ENCODE data around the gene ATL2.

Gene ATL2

GRCh38 chr2:38301969-38302702 lies 74.9 kb downstream of the ATL2 start:
- Histone ChIP-seq H3K79me2 (ENCODE audit: insufficient read depth, low read length) (peaks cover 41% of the 10 kb centered on the region), H2AFZ (ENCODE audit: low read length) (no peak overlapping the region), H3K4me2 (ENCODE audit: low read depth, low read length, poor library complexity, severe bottlenecking) (no peak overlapping the region)

GRCh38 chr2:38301340-38301968 lies 75.6 kb downstream of the ATL2 start:
- Histone ChIP-seq H3K9me2 (replicated peaks; ENCODE audit: low read depth, low read length) (no peaks in the 10 kb centered on the region), H4K20me1 (ENCODE audit: insufficient read depth, low read length, poor library complexity, severe bottlenecking) (peaks cover 12% of the 10 kb centered on the region), H3K9ac (ENCODE audit: low read depth, low read length, poor library complexity, severe bottlenecking) (no peak overlapping the region), H3K27me3 (ENCODE audit: insufficient read depth, low read length, poor library complexity, severe bottlenecking) (no peaks in the 10 kb centered on the region), H3K4me2 (ENCODE audit: low read depth, low read length, poor library complexity, severe bottlenecking) (no peak overlapping the region), H2AFZ (ENCODE audit: low read length) (no peak overlapping the region), H3K4me1 (ENCODE audit: insufficient read depth, low read length, poor library complexity, severe bottlenecking) (peaks cover 8% of the 10 kb centered on the region), H3K36me3 (ENCODE audit: insufficient read depth, low read length) (peaks cover 82% of the 10 kb centered on the region), H3K4me3 (ENCODE audit: low read length, poor library complexity, severe bottlenecking) (no peak overlapping the region), H3F3A (ENCODE audit: low read depth) (no peaks in the 10 kb centered on the region), H3K79me2 (ENCODE audit: insufficient read depth, low read length) (peaks cover 41% of the 10 kb centered on the region), H3K9me3 (ENCODE audit: insufficient read depth, low read depth, low read length) (no peaks in the 10 kb centered on the region)
- TF ChIP-seq CTCF (conservative IDR thresholded peaks at IDR 0.05; ENCODE audit: low read length) (no peak), EZH2phosphoT487 (IDR thresholded peaks at IDR 0.05; ENCODE audit: borderline replicate concordance) (no peak)

More at GRCh38 chr2:38301969-38302702, 74.9 kb downstream of the ATL2 start:
- TF ChIP-seq EZH2phosphoT487 (IDR thresholded peaks at IDR 0.05; ENCODE audit: borderline replicate concordance): no peak
- TF ChIP-seq CTCF (conservative IDR thresholded peaks at IDR 0.05; ENCODE audit: low read length): no peak
- H3K9me3 ChIP-seq (ENCODE audit: insufficient read depth, low read depth, low read length): no peaks in the 10 kb centered on the region
- no peaks in the 10 kb centered on the region for H3K27me3 ChIP-seq (ENCODE audit: insufficient read depth, low read length, poor library complexity, severe bottlenecking)
- H3K4me1 ChIP-seq (ENCODE audit: insufficient read depth, low read length, poor library complexity, severe bottlenecking): peaks cover 8% of the 10 kb centered on the region
- no peak overlapping the region for H3K9ac ChIP-seq (ENCODE audit: low read depth, low read length, poor library complexity, severe bottlenecking)
- H3F3A ChIP-seq (ENCODE audit: low read depth): no peaks in the 10 kb centered on the region
- peaks cover 12% of the 10 kb centered on the region for H4K20me1 ChIP-seq (ENCODE audit: insufficient read depth, low read length, poor library complexity, severe bottlenecking)
- H3K4me3 ChIP-seq (ENCODE audit: low read length, poor library complexity, severe bottlenecking): no peak overlapping the region
- peaks cover 81% of the 10 kb centered on the region for H3K36me3 ChIP-seq (ENCODE audit: insufficient read depth, low read length)
- H3K9me2 ChIP-seq (replicated peaks; ENCODE audit: low read depth, low read length): no peaks in the 10 kb centered on the region

- Histone ChIP-seq H3K4me2 (ENCODE audit: low read depth, low read length, poor library complexity, severe bottlenecking) (no peak overlapping the region), H4K20me1 (ENCODE audit: insufficient read depth, low read length, poor library complexity, severe bottlenecking) (no peaks in the 10 kb centered on the region), H2AFZ (ENCODE audit: low read length) (no peak overlapping the region), H3F3A (ENCODE audit: low read depth) (no peaks in the 10 kb centered on the region), H3K79me2 (ENCODE audit: insufficient read depth, low read length) (peaks cover 21% of the 10 kb centered on the region), H3K4me3 (ENCODE audit: low read length, poor library complexity, severe bottlenecking) (no peak overlapping the region), H3K4me1 (ENCODE audit: insufficient read depth, low read length, poor library complexity, severe bottlenecking) (peaks cover 8% of the 10 kb centered on the region), H3K9me3 (ENCODE audit: insufficient read depth, low read depth, low read length) (no peaks in the 10 kb centered on the region), H3K27me3 (ENCODE audit: insufficient read depth, low read length, poor library complexity, severe bottlenecking) (no peaks in the 10 kb centered on the region), H3K9ac (ENCODE audit: low read depth, low read length, poor library complexity, severe bottlenecking) (no peak overlapping the region), H3K36me3 (ENCODE audit: insufficient read depth, low read length) (peaks cover 77% of the 10 kb centered on the region), H3K9me2 (replicated peaks; ENCODE audit: low read depth, low read length) (no peaks in the 10 kb centered on the region)
- TF ChIP-seq CTCF (conservative IDR thresholded peaks at IDR 0.05; ENCODE audit: low read length) (no peak), EZH2phosphoT487 (IDR thresholded peaks at IDR 0.05; ENCODE audit: borderline replicate concordance) (no peak)
These were observed 78.5 kb downstream of the ATL2 start for GRCh38 chr2:38298539-38298938.
